Mononuclear cell (primary cell): Measurements from ENCODE around the gene PDK1. TPM values are rescaled to one million over a fixed set of nuclear protein-coding genes. Genes with fewer than 3 reads are reported as not detected.

Experiments
- H3K27me3 ChIP-seq: 2 replicates; pipeline ENCODE4 v1.6.0; 2011; ENCODE audit warnings: low read length, control low read depth; ENCODE audit not compliant: insufficient read depth
- H3K4me1 ChIP-seq: 2 replicates; pipeline ENCODE4 v1.5.1; 2011; ENCODE audit warnings: mild to moderate bottlenecking, low read length, control low read depth; ENCODE audit not compliant: insufficient read depth
- H3K4me3 ChIP-seq: 2 replicates; pipeline ENCODE4 v1.5.1; 2011; ENCODE audit warnings: mild to moderate bottlenecking, low read length, moderate library complexity
- H3K9me3 ChIP-seq: 2 replicates; pipeline ENCODE4 v1.5.1; 2011; ENCODE audit warnings: low read depth, mild to moderate bottlenecking, control low read depth, low read length
- total RNA-seq: library from RNA; depleted of rRNA; stranded (reverse); fragments of >200 nt; gene quantifications from one replicate; pipeline ENCODE4 v1.2.3, GENCODE V29; 2012

PDK1 gene
- total RNA-seq, 1 donor = 58.4 TPM

GRCh38 chr2:172630181-172630580 is 74.3 kb downstream of the PDK1 start:
- no peaks in the 10 kb centered on the region for H3K4me1 ChIP-seq
- H3K4me3 ChIP-seq = no peak overlapping the region
- no peaks in the 10 kb centered on the region for H3K9me3 ChIP-seq
- no peaks in the 10 kb centered on the region for H3K27me3 ChIP-seq

- no peaks in the 10 kb centered on the region for H3K9me3 ChIP-seq
- H3K4me1 ChIP-seq = no peaks in the 10 kb centered on the region
- no peaks in the 10 kb centered on the region for H3K27me3 ChIP-seq
- no peak overlapping the region for H3K4me3 ChIP-seq
Measured at GRCh38 chr2:172634477-172634876, 78.6 kb downstream of the PDK1 start.

- no peaks in the 10 kb centered on the region for H3K4me1 ChIP-seq
- no peaks in the 10 kb centered on the region for H3K9me3 ChIP-seq
- no peaks in the 10 kb centered on the region for H3K27me3 ChIP-seq
- H3K4me3 ChIP-seq = no peak overlapping the region
Measured at GRCh38 chr2:172635548-172635947, 79.7 kb downstream of the PDK1 start.

DNA sequence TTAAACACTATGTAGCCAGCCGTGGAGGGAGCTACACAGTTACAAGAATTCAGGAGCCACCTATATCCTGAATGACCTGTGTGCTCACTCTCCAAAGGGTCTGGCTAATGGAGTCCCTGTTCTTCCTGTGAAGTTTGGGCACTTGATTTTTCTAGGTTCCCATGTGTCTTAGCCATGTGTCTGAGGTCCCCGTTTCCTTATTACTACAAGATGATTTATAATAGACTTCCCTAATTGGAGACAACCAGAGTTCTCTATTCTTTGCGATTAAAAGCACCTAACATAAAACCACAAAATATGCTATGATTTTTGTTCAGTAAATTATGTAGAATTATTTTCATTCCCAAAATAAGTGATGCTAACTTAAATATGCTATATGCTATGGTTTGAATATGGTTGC is 83.4 kb downstream of the PDK1 start:
- Histone ChIP-seq H3K9me3 (no peaks in the 10 kb centered on the region), H3K27me3 (no peaks in the 10 kb centered on the region), H3K4me3 (no peak overlapping the region), H3K4me1 (no peaks in the 10 kb centered on the region)

- Histone ChIP-seq H3K27me3 (no peaks in the 10 kb centered on the region), H3K4me3 (no peak overlapping the region), H3K9me3 (no peaks in the 10 kb centered on the region), H3K4me1 (no peaks in the 10 kb centered on the region)
Measured at GRCh38 chr2:172639823-172640222, 83.9 kb downstream of the PDK1 start.

- no peak overlapping the region for H3K4me3 ChIP-seq
- no peaks in the 10 kb centered on the region for H3K9me3 ChIP-seq
- no peaks in the 10 kb centered on the region for H3K4me1 ChIP-seq
- no peaks in the 10 kb centered on the region for H3K27me3 ChIP-seq
Measured at GRCh38 chr2:172640389-172640788, 84.5 kb downstream of the PDK1 start.

- Histone ChIP-seq H3K9me3 (no peaks in the 10 kb centered on the region), H3K4me1 (no peaks in the 10 kb centered on the region), H3K4me3 (no peak overlapping the region), H3K27me3 (no peaks in the 10 kb centered on the region)
Measured at GRCh38 chr2:172642301-172643020, 86.6 kb downstream of the PDK1 start.

- H3K27me3 ChIP-seq = no peaks in the 10 kb centered on the region
- no peaks in the 10 kb centered on the region for H3K9me3 ChIP-seq
- no peaks in the 10 kb centered on the region for H3K4me1 ChIP-seq
- H3K4me3 ChIP-seq = no peak overlapping the region
Measured at GRCh38 chr2:172643142-172643541, 87.3 kb downstream of the PDK1 start.

- Histone ChIP-seq H3K9me3 (no peaks in the 10 kb centered on the region), H3K4me3 (no peak overlapping the region), H3K4me1 (no peaks in the 10 kb centered on the region), H3K27me3 (no peaks in the 10 kb centered on the region)
Measured at GRCh38 chr2:172647439-172647838, 91.5 kb downstream of the PDK1 start.

DNA sequence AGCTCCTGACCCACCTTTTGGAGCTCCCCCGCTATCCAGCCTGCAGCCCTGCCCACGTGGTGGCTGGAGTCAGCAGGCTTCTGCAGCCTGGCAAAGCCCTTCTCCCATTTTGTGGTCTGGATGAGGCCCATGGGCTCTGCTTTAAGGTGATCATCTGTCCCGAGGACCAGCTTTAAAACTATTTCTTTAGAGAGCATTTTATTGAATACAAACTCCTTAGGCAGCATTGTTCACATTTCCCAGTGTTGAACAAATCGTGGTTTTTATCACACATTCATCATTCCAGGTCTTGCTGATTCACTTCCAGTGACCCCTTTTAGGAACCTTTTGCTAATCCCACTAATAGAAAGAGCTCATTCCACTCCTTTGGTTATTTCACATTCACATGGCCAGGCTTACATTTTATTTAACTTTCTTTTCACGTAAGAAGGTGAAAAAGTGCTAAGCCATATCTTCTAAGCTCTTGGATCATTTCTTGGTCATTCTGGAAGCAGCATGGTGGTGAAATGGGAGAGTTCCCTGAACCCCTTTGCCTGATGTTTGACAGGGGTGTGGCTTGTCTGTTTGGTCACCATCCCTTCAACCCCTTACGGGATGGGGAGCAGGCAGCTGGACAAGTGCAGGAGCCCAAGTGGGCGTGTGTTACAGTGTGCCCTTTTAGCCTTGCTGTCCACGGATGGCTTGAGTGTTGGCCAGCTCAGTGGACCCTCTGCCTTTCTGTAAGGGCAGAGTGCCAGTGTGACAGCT is 99.4 kb downstream of the PDK1 start:
- no peaks in the 10 kb centered on the region for H3K4me1 ChIP-seq
- H3K9me3 ChIP-seq = no peaks in the 10 kb centered on the region
- no peak overlapping the region for H3K4me3 ChIP-seq

GRCh38 chr2:172655838-172656573 is 100.1 kb downstream of the PDK1 start:
- no peaks in the 10 kb centered on the region for H3K9me3 ChIP-seq
- H3K27me3 ChIP-seq = no peaks in the 10 kb centered on the region
- no peak overlapping the region for H3K4me3 ChIP-seq
- H3K4me1 ChIP-seq = no peaks in the 10 kb centered on the region

More for the DNA sequence above, 99.4 kb downstream of the PDK1 start:
- no peaks in the 10 kb centered on the region for H3K27me3 ChIP-seq

Other genes starting within 250 kb of the PDK1 start
- gene ITGA6, start 128.5 kb upstream of the PDK1 start, total RNA-seq = 116 TPM
- 2.4 TPM for gene RAPGEF4, start 179.8 kb downstream of the PDK1 start, total RNA-seq